Stimulated activated CD8-positive, alpha-beta memory T cell treated with anti-CD3 and anti-CD28 coated beads, Interleukin-7, amount 100 ng/mL, for 48 hours (primary cell): ENCODE results near the gene LURAP1L.

Experiments used
- DNase-seq, 2 donors: peaks; one replicate each; pipeline ENCODE4 v3.0.0-alpha.2; 2020; ENCODE audit warnings: low read depth in 1 of 2; ENCODE audit errors: extremely low read depth in 1 of 2

LURAP1L gene, protein sequence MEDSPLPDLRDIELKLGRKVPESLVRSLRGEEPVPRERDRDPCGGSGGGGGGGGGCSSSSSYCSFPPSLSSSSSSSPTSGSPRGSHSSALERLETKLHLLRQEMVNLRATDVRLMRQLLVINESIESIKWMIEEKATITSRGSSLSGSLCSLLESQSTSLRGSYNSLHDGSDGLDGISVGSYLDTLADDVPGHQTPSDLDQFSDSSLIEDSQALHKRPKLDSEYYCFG

GRCh38 chr9:12774861-12775678, at the start of gene LURAP1L:
Gene LURAP1L (plus strand): TSS chr9:12775020. CDS start chr9:12775716, 696 bp downstream.
- DNase-seq, result no peak

GRCh38 chr9:12726795-12727194, 48.0 kb upstream of the LURAP1L start:
- DNase-seq, result no peak

DNA sequence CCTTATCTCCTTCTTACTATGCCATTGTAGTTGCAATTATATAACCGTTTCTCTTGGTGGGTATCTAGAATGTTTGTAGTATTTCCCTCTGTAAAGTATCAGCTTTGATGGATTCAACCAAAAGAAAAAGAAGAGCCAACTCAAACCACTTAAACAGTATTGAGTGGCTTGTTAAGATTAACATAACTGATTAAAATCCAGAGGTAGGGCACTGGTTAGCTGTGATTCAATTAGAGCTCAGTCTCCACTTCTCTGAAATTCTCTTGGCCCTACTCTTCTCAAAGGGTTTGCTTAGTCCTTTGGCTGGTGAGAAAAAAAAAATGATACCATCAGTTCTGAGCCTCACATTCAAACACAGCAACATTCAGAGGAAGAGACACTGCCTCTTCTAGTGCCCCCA, 44.6 kb upstream of the LURAP1L start:
- no peak for DNase-seq

DNA sequence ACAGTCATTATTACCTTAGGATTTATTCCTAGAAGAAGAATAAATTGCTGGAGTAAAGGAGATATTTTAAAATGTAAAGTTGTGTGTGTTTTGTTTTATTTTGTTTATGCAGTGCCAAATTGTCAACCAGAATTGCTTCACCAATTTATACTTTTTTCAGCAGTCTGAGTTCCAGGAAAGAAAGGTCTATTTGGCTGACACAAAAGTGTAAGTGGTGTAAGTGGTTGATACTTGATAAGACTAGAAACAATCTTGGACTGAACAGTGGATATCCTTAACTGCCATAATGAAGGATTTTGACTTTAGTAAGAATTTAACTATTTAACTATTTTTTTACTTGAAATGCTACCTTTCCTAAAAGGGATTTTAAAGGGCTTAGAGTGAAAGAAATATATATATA, 43.9 kb upstream of the LURAP1L start:
- DNase-seq, result no peak

DNA sequence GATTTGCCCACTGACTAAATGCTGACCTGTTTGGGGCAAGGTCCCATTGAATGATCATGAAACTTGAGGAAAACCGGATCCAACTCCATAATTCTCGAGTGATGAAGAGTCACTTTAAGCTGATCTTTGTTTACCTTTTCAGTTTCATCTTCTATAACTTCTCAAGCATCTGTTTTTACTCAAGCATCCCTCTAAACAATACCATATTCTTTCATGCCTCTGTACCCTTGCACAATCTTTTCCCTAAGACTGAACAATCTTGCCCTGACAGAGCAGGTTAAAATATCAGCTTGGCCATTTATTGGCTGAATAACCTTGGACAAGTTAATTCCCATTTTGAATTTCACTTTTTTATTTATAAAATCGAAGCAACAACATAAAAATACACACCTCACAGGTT, 41.8 kb upstream of the LURAP1L start:
- no peak for DNase-seq

DNA sequence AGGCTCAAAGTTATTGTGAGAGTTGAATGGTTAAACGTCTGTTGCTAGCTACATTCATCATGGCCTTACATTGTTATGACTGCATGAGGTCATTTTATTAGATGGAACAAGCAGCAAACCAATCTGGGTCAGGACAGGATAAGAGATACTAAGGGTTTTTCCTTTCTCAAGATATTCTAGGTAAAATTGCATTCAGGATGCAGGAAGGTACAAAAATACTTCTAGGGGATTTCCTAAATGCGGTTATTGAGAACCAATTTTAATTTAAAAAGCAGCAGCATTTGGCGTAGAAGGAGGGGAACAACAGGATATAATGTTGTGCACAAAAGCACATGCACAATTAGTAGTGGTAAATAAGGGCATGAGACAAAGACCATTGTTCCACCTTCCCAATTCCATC, 39.2 kb upstream of the LURAP1L start:
- DNase-seq, result no peak

- DNase-seq, result no peak
Observed at GRCh38 chr9:12737871-12738270, 36.9 kb upstream of the LURAP1L start.

DNA sequence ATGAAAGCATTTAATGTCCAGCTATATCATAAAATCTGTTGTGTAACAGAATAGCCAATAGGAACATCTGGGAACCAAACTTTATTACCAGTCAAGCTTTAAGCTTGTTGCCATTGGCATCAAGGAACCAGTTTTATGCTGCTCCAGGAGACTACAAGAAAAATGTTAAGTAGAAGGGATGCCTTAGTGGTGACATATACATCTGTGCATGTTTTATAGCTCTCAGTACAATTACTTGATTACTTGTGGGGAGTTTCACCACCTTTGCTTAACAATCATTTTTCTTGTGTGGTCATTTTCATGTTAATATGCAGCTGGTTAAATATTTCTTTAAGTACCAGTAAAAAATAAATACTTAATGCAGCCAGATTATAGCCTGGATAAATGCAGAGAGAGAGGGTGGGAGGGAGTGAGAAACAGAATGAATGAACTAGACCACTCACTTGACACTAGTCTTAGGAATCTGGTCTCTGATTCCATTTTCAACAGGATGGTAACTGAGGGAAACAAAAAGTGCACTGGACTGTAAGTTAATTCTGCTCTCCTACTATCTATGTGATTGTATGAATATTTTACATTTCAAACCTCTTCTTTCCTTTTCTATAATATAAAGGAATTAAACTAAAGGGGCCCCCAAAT, 35.7 kb upstream of the LURAP1L start:
- no peak for DNase-seq

- DNase-seq, result no peak
Observed at GRCh38 chr9:12740845-12741244, 34.0 kb upstream of the LURAP1L start.

DNA sequence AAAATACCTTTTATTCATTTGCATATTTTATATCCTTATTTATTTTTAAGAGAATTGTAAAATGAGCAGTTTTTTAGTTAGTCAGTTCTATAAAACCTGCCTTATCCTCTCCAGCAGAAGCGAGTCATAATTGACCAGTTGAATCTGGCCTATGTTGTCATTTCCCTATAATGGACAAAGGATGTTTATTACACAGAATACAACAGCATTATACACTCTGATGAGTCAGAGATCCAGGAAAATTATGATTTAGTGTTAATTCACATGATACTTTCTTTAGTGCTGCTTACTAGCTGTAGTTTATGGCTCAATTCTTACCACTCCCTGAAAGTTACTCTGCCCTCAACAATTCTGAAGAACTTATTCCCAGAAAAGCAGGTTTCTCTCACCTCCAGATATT, 26.8 kb upstream of the LURAP1L start:
- no peak for DNase-seq

DNA sequence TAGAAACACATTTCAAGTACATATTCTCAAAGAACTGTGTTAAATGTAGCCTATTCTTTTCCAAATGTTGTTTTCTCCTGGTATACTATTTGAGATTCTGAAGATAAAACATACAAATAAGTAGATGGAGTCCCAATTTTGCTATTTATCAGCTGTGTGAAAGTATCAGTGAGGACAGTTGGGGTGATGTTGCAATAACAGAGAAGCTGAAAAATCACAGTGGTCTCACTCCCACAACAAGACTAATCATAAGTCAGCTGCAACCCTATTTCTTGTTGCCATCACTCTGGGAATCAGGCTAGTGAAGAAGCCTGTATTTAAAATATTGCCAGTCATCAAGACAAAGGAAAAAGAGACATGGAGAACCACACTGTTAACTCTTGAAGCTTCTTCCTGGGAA, 25.9 kb upstream of the LURAP1L start:
- no peak for DNase-seq

GRCh38 chr9:12753931-12754330, 20.9 kb upstream of the LURAP1L start:
- DNase-seq, result no peak

- no peak for DNase-seq
Observed at GRCh38 chr9:12759761-12760160, 15.1 kb upstream of the LURAP1L start.

GRCh38 chr9:12760758-12761157, 14.1 kb upstream of the LURAP1L start:
- no peak for DNase-seq

GRCh38 chr9:12764150-12764549, 10.7 kb upstream of the LURAP1L start:
- DNase-seq, result no peak

GRCh38 chr9:12765088-12765798, 9.6 kb upstream of the LURAP1L start:
- no peak for DNase-seq

- no peak for DNase-seq
Observed at GRCh38 chr9:12766357-12766756, 8.5 kb upstream of the LURAP1L start.

- DNase-seq, result no peak
Observed at GRCh38 chr9:12770261-12770660, 4.6 kb upstream of the LURAP1L start.

DNA sequence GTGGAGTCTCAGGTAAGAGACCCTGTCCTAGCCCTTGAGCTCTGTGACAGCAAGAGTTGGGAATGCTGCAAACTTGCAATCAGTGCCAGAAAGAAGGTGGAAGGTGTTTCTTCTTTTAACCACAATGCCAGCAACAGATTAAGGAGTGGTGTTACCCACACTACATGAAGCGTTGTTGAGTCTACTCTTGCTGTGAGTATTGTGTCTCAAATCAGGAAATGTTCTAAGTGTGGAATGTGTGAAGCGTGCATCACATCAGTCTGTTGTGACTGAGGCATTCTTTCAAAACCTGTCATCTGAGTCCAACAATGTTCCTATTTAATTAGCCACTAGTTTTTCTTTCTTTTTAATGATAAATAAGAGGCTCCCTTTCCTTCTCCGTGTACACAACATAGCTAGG, 2.9 kb upstream of the LURAP1L start:
- no peak for DNase-seq

DNA sequence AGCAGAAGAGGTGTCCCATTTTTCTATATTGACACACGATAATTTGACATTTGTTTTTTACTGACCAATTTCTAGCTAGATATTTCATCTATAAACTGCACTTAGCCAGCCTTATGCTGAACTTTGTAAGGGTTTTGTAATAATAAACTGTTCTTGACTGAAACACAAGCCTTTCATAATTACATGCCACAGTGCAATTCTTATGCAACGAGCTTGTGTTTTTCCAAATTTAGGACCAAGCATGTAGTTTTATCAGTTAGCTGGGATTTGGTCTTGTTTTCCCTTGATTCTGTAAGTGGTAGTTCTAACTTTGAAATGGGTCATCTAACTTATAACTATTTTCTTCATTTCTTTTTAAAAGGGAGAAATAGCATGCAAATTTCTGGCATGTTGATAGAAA, 1.3 kb upstream of the LURAP1L start:
- no peak for DNase-seq
